LHCN-M2 (cell line): ENCODE results near the gene TCF7L2. TPM values are rescaled to one million over a fixed set of nuclear protein-coding genes. Genes with fewer than 3 reads are reported as not detected.

Source experiments
- DNase-seq: peaks from one replicate; pipeline ENCODE4 v3.0.0-alpha.2; 2012; ENCODE audit warnings: low read depth
- total RNA-seq: library from RNA; depleted of rRNA; stranded (reverse); fragments of >200 nt; gene quantifications from 2 replicates; pipeline ENCODE4 v1.2.3, GENCODE V29; 2014

TCF7L2 gene
- total RNA-seq, 1 experiment from 2014 or later: 3.4 TPM

- no peak for DNase-seq
Measured at GRCh38 chr10:113176652-113177155, 226.7 kb downstream of the TCF7L2 start.

DNA sequence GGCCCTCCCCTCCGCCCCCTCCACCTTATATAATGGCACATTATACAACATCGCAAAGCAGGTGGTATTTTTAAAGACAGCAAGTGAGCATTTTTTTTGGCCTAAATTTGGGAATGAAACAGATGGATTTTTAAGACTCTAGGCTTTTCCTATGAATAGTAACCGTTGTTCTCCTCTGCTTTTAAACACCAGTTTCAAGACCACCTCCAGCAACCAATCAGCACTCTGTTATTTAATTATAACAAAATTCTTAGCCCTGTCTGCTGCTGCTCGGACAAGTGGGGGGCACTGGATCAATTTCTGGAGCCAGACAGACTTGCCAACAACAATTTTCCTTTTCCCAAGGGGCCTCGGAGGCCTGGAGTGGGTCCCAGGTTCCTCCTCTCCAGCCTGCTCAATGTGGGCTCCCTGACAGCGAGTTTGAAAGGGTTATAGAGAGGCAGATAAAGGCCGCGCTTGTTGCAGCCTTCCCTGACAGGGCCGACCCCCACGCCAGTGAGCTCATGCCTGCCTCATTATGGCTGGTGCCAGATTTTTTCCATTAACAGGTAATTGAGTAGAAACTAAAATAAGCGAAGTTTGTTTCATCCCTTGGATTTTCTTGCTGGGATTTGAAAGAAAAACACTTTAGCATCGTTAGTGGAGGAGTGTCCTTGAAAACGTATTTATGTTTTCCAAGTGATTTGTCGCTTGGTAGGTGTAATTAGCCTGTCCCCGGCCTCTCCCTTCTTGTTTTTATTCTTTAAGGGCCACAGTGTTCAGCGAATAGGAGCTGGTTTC, 227.3 kb downstream of the TCF7L2 start:
- DNase-seq: no peak

DNA sequence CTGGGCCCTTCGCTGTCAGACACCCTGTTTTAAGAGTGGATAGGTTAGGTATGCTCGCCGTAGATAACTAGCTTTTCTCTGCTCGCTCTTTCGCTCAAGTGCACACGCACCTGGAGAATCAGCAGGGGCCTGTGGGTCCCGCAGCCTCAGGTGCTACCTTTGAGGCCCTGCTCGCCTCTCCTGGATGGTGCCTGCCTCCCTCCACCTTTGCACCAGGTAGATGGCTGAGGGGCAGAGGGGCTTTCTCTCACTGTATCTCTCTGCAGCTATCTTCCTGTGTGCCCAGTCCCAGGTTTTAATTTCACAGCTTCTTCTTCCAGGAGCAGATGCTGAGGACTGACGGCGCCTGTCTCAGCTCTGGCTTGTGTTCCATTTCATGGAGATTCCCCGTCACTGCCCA, 227.9 kb downstream of the TCF7L2 start:
- no peak for DNase-seq

DNA sequence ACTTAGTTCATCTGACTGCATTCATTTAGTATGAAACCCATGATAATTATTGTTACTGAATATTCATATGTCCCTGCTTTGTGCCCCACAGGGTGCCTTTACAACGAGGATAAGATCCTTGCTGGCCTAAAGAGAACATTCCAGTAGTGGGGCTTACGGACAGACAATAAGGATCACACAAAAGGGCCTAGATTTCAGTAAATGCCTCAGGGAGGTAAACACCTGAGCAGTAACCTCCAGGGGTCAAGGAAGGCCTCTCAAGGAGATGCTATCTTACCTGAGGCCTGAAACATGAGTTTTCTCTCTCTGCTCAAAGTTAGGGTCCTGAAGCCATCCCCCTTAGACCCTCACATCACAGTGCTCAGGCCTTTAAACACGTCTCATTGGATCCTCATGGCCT, 228.7 kb downstream of the TCF7L2 start:
- DNase-seq: no peak

DNA sequence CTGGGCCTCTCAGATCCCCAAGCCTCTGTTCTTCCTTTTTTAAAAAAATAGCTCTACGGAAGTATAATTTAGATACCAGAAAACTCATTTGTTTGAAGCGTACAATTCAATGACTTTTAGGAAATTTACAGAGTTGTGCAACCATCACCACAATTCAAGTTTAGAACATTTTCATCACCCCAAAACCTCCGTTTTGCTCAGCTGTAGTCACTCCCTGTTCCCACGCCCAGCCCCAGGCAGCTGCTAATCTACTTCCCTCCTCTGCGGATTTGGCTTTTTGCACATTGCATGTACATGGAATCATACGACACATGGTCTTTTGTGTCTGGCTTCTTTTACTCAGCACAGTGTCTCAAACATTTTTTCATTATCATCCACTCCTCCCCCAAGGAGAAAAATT, 229.2 kb downstream of the TCF7L2 start:
- DNase-seq: peak; percentile 36

DNA sequence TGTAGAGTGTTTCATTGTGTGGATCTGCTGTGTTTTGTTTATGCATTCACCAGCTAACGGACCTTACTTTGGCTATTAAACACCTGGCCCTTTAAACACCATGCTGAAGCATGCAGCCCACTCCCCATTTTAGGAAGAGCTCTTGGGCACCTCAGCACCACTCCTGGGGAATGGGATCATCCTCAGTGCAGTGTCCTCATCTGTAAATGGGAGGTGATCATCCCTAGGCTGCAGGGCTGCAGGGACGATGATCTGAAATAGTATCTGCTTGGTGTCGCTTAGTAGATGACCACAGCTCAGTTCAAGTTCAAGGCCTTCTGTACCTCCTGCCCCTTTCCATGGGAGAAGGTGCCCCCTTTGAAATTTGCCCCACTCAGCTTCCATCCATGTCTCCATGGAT, 229.9 kb downstream of the TCF7L2 start:
- DNase-seq: no peak

- no peak for DNase-seq
Measured at GRCh38 chr10:113180401-113181154, 230.5 kb downstream of the TCF7L2 start.

GRCh38 chr10:113182154-113182553, 232.1 kb downstream of the TCF7L2 start:
- DNase-seq: no peak

DNA sequence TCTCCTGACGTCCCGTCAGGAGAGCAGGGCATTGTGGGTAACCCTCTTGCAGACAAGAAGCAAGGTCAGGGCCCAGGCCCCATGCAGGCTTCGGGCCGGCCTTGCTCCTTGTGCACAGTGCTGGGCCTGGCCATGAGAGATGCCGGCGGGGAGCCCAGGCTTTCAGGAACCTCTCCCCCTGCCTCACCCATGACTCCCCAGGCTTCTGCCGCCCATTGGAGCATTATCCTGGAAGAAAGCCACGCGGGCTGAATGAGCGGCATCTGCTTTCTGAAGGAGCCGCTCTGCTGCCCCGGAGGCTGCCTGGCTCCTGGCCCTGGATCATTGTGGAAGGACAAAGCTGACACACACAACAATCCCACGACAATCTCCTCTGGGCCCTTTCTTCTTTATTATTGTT, 233.5 kb downstream of the TCF7L2 start:
- no peak for DNase-seq

- no peak for DNase-seq
Measured at GRCh38 chr10:113187063-113187777, 237.2 kb downstream of the TCF7L2 start.

DNA sequence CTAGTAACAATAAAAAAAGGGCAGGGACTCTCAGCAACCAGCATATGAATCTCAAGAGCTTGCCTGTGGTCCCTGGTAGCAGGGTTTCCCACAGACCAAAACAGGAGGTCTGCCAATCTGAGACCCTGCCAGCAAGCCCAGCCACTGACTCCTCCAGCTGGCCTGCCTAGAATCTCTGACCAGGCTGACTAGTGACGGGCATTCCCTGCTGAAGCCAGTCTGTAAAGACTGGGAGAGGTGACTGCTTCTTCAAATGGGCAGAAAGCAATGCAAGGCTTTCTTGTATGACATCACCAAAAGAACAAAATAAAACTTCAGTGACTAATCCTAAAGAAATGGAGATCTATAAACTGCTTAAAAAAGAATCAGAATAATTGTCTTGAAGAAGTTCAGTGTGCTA, 249.4 kb downstream of the TCF7L2 start:
- DNase-seq: peak; percentile 15

- DNase-seq: no peak
Measured at GRCh38 chr10:113202011-113202410, 252.0 kb downstream of the TCF7L2 start.

- no peak for DNase-seq
Measured at GRCh38 chr10:113207924-113208323, 257.9 kb downstream of the TCF7L2 start.

GRCh38 chr10:113213035-113213434, 263.0 kb downstream of the TCF7L2 start:
- DNase-seq: no peak

DNA sequence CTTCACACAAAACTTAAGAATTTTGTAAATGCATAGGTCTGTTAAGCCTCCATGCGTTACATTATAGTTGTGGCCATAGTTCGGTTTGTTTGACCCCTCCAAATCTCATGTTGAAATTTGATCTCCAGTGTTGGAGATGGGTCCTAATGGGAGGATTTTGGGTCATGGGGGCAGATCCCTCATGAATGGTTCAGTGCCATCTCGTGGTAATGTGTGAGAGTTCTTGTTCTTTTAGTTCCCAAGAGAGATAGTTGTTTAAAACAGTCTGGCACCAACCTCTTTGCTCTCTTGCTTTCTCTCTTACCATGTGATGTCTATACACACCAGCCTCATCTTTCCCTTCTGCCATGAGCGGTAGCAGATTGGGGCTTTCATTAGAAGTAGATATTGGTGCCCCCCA, 264.3 kb downstream of the TCF7L2 start:
- DNase-seq: no peak

DNA sequence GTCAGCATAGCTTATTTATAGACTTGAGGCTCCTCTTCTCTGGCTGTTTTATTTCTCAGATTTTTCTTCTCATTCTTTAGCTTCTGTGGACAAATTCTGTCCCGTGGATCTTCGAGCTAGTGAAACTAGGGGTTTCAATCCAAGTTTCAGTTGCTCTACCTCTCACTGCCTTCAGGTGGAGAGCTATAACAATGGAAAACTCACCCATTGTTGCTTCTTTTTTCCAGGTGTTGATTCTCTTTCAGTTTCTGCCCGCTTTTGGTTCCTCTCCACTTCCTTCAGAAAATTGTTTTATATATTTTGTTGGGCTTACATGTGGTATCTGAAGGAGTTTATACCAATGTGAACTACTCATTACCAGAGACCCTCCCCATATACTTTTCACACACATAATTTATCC, 266.1 kb downstream of the TCF7L2 start:
- DNase-seq: no peak
